ENCODE measurements around the gene TSC22D3. TPM values are rescaled to one million over a fixed set of nuclear protein-coding genes. Genes with fewer than 3 reads are reported as not detected.
"Not testable (repeated sequence)": the region's sequence is repeated elsewhere in the genome, so short reads cannot be mapped to it uniquely, and the experiment has no call there.

Gene TSC22D3
- total RNA-seq, result 18.7 and 32.9 TPM in 2 replicates

- TF ChIP-seq CTCF (conservative IDR thresholded peaks at IDR 0.05; ENCODE audit: low read depth, low read length), result no peak
- peak; percentile 19 for DNase-seq (ENCODE audit: low read depth)
- peak within 1 kb of the TSS; percentile 63 for H3K4me3 ChIP-seq (ENCODE audit: low read depth, low read length)
Measured at GRCh38 chrX:107775734-107776511, at the start of gene TSC22D3. TSS of gene TSC22D3 (minus strand) at chrX:107775787. CDS start at chrX:107775419, 368 bp downstream.

- TF ChIP-seq CTCF (conservative IDR thresholded peaks at IDR 0.05; ENCODE audit: low read depth, low read length), result no peak
- H3K4me3 ChIP-seq (ENCODE audit: low read depth, low read length), result no peak overlapping the region
- DNase-seq (ENCODE audit: low read depth), result no peak
Measured at GRCh38 chrX:107823456-107823855, 47.9 kb upstream of the TSC22D3 start.

- DNase-seq (ENCODE audit: low read depth), result no peak
- no peak overlapping the region for H3K4me3 ChIP-seq (ENCODE audit: low read depth, low read length)
- no peak for TF ChIP-seq CTCF (conservative IDR thresholded peaks at IDR 0.05; ENCODE audit: low read depth, low read length)
Measured at GRCh38 chrX:107823042-107823441, 47.5 kb upstream of the TSC22D3 start.

- no peak for DNase-seq (ENCODE audit: low read depth)
- TF ChIP-seq CTCF (conservative IDR thresholded peaks at IDR 0.05; ENCODE audit: low read depth, low read length), result no peak
- no peak overlapping the region for H3K4me3 ChIP-seq (ENCODE audit: low read depth, low read length)
Measured at GRCh38 chrX:107818900-107819521, 43.4 kb upstream of the TSC22D3 start.

GRCh38 chrX:107810053-107810452 is 34.5 kb upstream of the TSC22D3 start:
- H3K4me3 ChIP-seq (ENCODE audit: low read depth, low read length); DNase-seq (ENCODE audit: low read depth): not testable (repeated sequence)

- no peak for DNase-seq (ENCODE audit: low read depth)
- no peak for TF ChIP-seq CTCF (conservative IDR thresholded peaks at IDR 0.05; ENCODE audit: low read depth, low read length)
- no peak overlapping the region for H3K4me3 ChIP-seq (ENCODE audit: low read depth, low read length)
Measured at GRCh38 chrX:107805179-107805578, 29.6 kb upstream of the TSC22D3 start.

- TF ChIP-seq CTCF (conservative IDR thresholded peaks at IDR 0.05; ENCODE audit: low read depth, low read length), result no peak
- no peak for DNase-seq (ENCODE audit: low read depth)
- H3K4me3 ChIP-seq (ENCODE audit: low read depth, low read length), result no peak overlapping the region
Measured at GRCh38 chrX:107804427-107804826, 28.8 kb upstream of the TSC22D3 start.

All from epithelial cell of proximal tubule (primary cell).